ENCODE measurements around the gene POLR2C. TPM values are rescaled to one million over a fixed set of nuclear protein-coding genes. Genes with fewer than 3 reads are reported as not detected.

Gene POLR2C
- total and polyA plus RNA-seq, 2 of the 13 experiments (the other 11 are each of a cell fraction or from before 2014, with no cell fraction given) = 104 to 216 TPM

GRCh38 chr16:57462209-57462977 lies at the start of gene POLR2C (continued):
- TF ChIP-seq ZBTB39 (CRISPR knock-in tag; IDR thresholded peaks at IDR 0.05) (no peak; the same call in 1 of the 2 replicates), SKIL (CRISPR knock-in tag; IDR thresholded peaks at IDR 0.05; ENCODE audit: borderline replicate concordance) (no peak), REXO4 (CRISPR knock-in tag; IDR thresholded peaks at IDR 0.05; ENCODE audit: borderline replicate concordance) (no peak), NFKBIZ (CRISPR knock-in tag; IDR thresholded peaks at IDR 0.05) (peak; percentile 92; the same call in 1 of the 2 replicates), ZNF672 (CRISPR knock-in tag; IDR thresholded peaks at IDR 0.05) (no peak), MEF2D (CRISPR knock-in tag; IDR thresholded peaks at IDR 0.05) (peak; percentile 45; the same call in 1 of the 2 replicates), ZNF580 (CRISPR knock-in tag; IDR thresholded peaks at IDR 0.05; ENCODE audit: borderline replicate concordance, low read depth) (peak; percentile 99), MYC (CRISPR knock-in tag; IDR thresholded peaks at IDR 0.05; ENCODE audit: borderline replicate concordance) (peak; percentile 94; the same call in 1 of the 2 replicates), ZNF407 (CRISPR knock-in tag; IDR thresholded peaks at IDR 0.05; ENCODE audit: not compliant biosample characterization) (no peak), ZNF264 (CRISPR knock-in tag; IDR thresholded peaks at IDR 0.05) (peak; percentile 91), POGK (CRISPR knock-in tag; conservative IDR thresholded peaks at IDR 0.05) (peak; percentile 97), ZNF34 (CRISPR knock-in tag; IDR thresholded peaks at IDR 0.05; ENCODE audit: borderline replicate concordance) (no peak), ZNF891 (CRISPR knock-in tag; IDR thresholded peaks at IDR 0.05) (peak; percentile 94)
